ENCODE results near the gene SC5D. TPM values are rescaled to one million over a fixed set of nuclear protein-coding genes. Genes with fewer than 3 reads are reported as not detected.

SC5D gene
- total RNA-seq, 2 donors from 2014 or later, result 40.3 to 56.2 TPM

DNA sequence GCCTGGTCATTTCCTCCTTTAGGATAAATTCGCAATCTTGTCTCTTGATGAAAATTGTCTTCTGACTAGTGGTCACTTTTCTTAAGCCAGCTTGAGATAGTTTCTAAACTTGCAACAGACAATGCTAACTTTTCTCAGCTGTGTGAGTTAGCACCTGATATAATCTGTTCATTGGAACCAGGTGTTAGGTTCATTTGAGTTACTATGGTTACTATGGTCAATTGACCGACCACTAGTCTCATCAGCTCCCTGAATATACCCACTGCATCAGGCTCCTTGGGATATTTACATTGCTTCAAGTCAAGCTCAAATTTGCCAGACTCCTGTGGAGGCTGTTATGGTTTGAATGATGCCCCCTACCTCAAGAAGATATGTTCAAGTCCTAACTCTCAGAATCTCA is 54.5 kb downstream of the SC5D start:
- DNase-seq (no peak), ATAC-seq (no peak)
- intact Hi-C loops (cut with DNase I, micrococcal nuclease), result no loop called here

DNA sequence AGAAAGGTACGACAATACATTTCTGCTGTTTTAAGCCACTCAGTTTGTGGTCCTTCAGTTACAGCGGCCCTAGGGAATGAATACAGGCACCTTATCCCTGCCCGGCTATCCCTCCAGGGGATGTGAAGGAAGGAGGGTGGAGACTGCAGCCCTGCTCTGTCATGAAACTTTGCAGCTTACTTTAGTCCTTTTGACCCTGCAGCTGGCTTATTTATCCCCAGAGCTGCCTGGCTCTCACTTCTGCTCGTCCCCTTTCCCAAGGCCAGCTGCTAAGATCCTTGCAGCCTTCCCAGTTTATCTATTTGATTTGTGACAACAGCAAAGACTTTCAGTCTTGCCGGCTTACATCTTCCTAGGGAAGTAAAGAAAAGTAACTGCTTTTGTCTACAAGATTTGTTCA is 55.2 kb downstream of the SC5D start:
- DNase-seq (no peak), ATAC-seq (no peak)

DNA sequence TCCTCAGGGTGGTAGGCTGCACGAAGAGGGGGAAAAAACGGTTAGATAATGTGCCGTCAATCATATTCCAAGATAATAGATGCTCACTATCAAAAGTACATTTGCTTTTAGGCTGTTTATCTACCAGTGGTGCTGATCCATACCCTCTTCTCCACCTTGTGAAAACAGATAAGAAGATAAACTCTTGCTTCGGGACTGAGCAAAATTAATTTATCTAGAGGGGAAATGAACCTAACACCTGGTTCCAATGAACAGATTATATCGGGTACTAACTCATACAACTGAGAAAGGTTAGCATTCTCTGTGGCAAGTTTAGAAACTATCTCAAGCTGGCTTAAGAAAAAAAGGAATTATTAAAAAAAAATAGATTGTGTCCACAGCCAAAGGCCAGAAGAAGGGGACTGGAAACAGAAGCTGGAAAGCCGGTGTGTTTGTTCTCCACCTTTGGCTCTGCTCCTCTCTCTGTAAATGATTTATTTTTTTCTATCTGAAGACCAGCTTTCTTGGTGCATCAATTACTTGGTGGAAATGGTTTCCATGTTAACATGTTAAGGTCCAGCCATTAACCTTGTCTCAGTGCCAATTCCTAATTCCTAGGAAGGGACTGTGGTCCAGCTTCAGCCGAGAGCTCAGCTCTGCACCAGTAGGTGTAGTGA is 55.8 kb downstream of the SC5D start:
- intact Hi-C loops (cut with DNase I, micrococcal nuclease), result no loop called here
- no peak for DNase-seq
- peak; percentile 14 for ATAC-seq

More for the DNA sequence above, 55.2 kb downstream of the SC5D start:
- intact Hi-C loops (cut with DNase I, micrococcal nuclease), result no loop called here

DNA sequence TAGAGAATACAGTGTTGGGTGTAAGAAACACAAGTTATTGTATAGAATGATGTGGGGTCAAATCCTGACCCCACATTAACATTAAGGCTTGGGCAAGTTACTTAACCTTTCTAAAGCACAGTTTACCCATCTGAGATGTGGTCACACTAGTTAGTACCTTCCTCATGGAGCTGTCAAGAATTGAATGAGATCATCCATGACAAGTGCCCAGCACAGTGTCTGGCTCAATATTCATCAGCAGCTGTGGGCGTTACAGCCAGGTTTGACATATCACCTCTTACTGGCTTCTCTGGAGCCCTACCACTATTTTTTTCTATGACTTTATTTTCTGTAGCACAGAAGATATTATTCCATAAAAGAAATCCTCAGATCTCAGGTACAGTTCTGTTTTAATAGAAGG is 57.2 kb downstream of the SC5D start:
- intact Hi-C loops (cut with DNase I, micrococcal nuclease), result no loop called here
- ATAC-seq (no peak), DNase-seq (no peak)

DNA sequence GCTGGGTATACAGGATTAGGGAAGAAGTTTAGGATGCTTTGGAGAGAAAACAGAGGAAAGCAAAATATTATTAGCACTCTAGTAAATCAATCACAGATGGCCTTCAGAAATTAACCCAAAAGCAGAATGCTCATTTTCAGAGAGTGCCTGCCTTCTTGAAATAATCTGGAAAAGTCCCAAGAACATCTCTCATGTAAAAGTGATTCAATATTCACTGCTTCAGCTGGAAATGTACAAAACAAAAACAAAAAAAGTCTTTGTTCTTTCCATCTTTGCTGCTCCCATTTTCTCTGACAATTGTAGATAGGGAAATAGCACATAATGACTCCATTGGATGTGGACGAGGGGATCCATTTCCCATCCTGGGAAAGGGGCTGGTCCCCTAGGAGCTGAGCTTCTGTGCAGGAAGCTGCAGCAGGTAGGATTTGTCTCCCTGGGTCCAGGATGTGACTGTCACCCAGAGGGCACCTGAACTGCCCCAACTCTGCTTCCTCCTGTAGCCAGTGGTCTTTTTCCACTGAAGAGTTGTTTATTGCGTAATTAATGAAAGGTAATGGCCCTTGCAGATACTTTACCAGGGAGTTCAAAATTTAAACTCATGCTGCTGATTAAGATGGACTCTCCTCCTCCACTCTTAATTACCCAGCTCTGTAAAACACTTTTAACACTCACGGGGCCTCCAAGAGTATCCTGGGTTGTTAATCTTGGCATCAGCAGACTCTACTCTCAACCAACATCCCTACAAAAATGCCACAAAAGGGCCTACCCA is 57.9 kb downstream of the SC5D start:
- intact Hi-C loops (cut with DNase I, micrococcal nuclease), result no loop called here
- no peak for DNase-seq
- ATAC-seq, result no peak

DNA sequence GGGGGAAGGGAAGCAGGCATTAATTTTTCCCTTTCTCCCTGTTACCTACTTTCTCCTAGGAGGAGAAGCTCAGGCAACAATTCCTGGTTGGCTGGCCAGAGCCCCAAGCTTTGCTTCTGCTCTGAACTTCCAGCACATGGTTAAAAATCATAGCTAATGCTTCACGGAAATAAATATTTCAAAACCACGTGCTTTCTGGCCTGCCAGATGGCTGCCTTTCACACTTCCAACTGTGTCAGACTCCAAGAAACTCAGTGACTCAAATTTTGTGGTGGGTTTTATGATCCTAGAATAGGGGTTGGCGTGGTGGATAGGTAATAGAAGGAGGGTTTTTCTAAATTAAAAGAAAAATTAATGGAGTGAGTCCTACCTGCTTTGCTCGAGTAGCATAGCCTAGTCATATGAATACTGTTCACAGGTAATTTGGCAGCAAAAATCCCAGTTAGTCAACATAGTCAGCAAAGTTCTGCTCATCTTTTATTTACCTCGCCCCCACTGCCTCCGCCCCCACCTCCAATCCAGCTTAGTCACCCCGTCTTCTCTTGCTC is 58.6 kb downstream of the SC5D start:
- intact Hi-C loops (cut with DNase I, micrococcal nuclease), result no loop called here
- ATAC-seq, result no peak

DNA sequence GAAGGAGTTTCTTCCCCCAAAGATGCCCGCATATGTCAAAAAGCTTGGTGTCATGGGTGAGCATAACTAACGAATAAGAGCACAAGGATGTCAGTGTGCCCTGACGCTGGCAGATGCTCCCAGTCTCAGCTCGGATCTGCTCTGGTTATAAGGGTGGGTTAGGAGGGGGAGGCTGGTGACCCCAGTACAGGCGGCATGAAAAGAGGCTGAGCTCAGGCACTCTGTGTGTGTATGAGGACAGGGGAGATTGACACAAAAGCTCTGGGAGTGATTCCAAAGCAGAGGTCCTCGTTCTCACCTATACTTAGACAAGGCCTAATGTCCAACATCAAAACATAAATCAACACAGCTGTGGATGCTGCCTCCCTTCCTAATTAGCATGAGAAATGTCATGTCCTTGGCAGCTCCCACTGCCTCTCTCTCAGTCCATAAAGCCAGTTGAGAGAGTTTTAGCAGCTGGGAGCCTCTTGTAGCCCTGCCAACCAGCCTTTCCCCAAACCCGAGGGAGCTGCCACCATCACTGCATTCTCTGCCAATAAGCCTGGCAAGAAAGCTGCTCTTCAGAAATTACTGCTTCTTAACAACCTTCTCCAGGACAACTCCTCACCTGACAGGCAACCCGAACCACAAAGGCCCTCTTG is 59.8 kb downstream of the SC5D start:
- ATAC-seq (no peak), DNase-seq (no peak)
- intact Hi-C loops (cut with DNase I, micrococcal nuclease), result no loop called here

More for the DNA sequence above, 58.6 kb downstream of the SC5D start:
- DNase-seq, result no peak

DNA sequence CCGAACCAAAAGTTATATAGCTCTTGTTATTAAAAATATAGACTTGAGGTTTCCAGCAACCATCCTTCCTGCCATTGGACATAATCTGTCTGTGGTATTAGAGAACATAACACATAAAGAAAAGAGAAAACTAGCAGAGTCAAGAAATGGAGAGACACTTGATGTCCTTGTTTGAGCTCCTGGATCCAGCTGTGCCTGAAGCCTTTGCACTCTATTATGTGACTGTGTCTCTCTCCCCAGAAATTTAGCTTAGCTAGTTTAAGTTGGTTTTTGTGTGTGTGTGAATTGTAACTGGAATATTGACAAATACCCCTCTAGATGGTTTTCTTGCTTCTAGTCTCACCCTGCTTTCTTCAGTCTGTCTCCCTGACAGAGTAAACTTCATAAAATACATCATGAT is 61.6 kb downstream of the SC5D start:
- ATAC-seq, result no peak
- intact Hi-C loops (cut with DNase I, micrococcal nuclease), result no loop called here
- no peak for DNase-seq

DNA sequence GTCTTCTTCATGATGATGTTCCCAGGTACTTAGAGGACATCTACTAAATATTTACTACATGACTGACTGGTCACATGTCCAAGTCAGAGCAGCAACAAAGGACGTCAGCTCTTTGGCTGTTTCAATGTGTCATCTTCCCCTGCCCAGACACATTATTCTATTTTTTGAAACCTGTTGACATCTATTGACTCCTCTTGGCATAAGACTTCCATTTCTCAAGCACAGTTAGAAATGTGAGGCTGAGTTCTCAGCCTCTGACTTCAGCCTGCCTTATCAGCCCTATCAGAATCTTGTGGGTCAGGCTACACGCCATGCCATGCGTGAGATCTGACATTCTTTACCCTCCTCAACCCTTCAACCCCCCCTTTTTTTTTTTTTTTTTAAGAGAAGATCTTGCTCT is 63.8 kb downstream of the SC5D start:
- intact Hi-C loops (cut with DNase I, micrococcal nuclease), result no loop called here
- DNase-seq (no peak), ATAC-seq (no peak)

Other genes starting within 250 kb of the SC5D start
- under 1 TPM; 0.14 to 0.24 TPM for gene TECTA, start 191.5 kb upstream of the SC5D start, total RNA-seq
- 100 to 1,000 TPM; 130 to 132 TPM for gene SORL1, start 159.5 kb downstream of the SC5D start, total RNA-seq